ENCODE data around the gene ASPDH.

Gene ASPDH

DNA sequence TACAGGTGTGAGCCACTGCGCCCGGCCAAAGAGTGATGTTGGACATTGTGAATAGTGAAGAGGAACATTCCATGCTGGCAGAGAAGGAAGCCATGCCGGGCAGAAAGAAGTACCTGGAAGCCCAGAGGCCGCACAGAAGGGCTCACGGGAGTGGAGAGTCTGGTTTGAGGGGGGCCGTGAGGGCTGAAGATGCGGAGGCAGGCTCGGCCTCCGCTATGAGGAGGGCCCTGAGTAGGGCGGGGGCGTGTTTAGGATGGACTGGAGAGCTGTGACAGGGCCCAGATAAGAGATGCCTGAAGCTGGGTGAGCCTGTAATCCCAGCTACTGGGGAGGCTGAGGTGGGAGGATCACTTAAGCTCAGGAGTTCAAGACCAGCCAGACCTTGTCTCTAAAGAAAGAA is 4.3 kb downstream of the ASPDH start:
- no peak for DNase-seq (ENCODE audit: extremely low spot score)
- TF ChIP-seq, protein P1, sequence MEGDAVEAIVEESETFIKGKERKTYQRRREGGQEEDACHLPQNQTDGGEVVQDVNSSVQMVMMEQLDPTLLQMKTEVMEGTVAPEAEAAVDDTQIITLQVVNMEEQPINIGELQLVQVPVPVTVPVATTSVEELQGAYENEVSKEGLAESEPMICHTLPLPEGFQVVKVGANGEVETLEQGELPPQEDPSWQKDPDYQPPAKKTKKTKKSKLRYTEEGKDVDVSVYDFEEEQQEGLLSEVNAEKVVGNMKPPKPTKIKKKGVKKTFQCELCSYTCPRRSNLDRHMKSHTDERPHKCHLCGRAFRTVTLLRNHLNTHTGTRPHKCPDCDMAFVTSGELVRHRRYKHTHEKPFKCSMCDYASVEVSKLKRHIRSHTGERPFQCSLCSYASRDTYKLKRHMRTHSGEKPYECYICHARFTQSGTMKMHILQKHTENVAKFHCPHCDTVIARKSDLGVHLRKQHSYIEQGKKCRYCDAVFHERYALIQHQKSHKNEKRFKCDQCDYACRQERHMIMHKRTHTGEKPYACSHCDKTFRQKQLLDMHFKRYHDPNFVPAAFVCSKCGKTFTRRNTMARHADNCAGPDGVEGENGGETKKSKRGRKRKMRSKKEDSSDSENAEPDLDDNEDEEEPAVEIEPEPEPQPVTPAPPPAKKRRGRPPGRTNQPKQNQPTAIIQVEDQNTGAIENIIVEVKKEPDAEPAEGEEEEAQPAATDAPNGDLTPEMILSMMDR (IDR thresholded peaks at IDR 0.05; ENCODE audit: control extremely low read depth, extremely low read depth, low read depth, missing control alignments), result no peak
- ChIA-PET POLR2A (no interaction called here), CTCF (interaction anchor here (1.2 kb wide), 1 partner anchor 152 kb away, joined by 5 read pairs; no protein-coding TSS in a partner anchor)

GRCh38 chr19:50508843-50509190 is 4.9 kb downstream of the ASPDH start:
- ChIA-PET CTCF (interaction anchor here (0.6 kb wide), 1 partner anchor 140 kb away, joined by 3 read pairs; no protein-coding TSS in a partner anchor), POLR2A (no interaction called here)
- no peak for DNase-seq (ENCODE audit: extremely low spot score)
- TF ChIP-seq, protein P1 (IDR thresholded peaks at IDR 0.05; ENCODE audit: control extremely low read depth, extremely low read depth, low read depth, missing control alignments), result no peak

DNA sequence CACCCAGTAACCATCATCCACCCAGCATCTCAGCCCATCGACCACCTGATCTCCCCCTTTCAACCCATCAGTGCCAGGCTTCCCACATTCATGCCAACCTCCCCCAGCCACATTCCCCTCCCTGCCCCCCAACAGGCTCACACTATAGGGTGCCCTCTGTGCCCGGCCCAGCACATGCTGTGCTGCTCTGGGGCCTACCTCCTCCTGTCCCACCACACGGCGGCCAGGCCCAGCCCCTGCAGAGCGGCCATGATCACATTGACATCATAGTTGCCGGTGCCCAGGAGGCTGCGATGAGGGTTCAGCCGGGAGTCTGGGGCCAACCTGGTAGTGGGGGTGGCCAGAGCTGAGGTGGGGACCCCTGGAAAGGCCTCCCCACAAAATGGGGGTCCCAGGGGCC is 6.3 kb downstream of the ASPDH start:
- CTCF ChIA-PET, result no interaction called here
- DNase-seq (ENCODE audit: extremely low spot score), result no peak
- TF ChIP-seq, protein P1 (IDR thresholded peaks at IDR 0.05; ENCODE audit: control extremely low read depth, extremely low read depth, low read depth, missing control alignments), result no peak
- POLR2A ChIA-PET, result no interaction called here

DNA sequence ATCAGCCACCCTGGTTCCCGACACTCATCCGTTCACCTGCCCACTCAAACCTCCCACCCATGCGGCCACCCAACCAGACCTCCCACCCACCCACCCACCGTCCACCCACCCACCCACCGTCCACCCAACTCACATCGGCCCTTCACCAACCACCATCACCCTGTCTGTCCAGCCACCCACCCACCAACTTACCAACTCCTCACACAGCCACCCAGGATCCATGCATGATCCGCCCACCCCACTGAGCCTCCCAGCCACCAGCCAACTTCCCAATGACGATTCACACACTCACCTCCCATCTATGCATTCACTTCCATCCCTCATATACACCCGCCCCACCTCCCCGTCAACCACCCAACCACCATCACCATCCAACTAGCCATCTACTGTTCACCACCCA is 7.0 kb downstream of the ASPDH start:
- POLR2A ChIA-PET, result no interaction called here
- CTCF ChIA-PET, result no interaction called here
- DNase-seq (ENCODE audit: extremely low spot score), result no peak
- TF ChIP-seq, protein P1 (IDR thresholded peaks at IDR 0.05; ENCODE audit: control extremely low read depth, extremely low read depth, low read depth, missing control alignments), result no peak

DNA sequence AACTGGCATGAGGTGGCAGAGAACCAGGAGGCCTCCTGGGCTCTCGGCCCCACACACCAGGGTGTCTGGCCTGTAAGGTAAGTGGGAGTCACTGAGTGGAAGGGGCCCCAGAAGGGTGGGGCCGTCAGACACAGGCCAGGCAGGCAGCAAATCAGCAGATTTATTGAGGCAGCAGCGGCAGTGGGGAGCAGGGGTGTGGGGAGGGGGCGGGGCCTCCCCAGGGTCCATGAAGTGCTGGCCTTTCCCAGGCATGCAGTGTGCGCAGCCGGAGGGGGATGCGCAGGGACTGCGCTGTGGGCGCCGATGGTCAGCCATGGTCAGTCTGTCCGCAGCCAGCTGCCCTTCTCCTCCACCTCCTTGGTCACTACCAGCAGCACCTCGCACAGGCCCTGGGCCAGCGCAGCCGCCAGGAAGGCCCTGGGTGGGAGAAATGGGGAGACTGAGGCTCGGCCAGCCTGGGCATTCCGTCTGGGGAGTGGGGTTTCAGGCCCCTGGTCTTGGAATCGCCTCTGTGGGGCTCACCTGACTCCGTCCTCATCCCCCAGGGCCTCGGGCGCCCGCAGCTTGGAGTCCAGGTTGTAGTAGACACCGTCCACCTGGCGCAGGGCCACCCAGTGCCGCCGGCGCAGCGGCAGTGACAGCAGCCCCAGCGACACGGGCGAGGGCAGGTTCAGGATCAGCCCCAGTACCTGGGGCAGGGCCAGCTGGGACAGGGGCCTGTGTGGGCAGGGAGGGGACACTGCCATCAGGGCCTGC is 7.7 kb downstream of the ASPDH start:
- ChIA-PET POLR2A (no interaction called here), CTCF (no interaction called here)
- TF ChIP-seq, protein P1 (IDR thresholded peaks at IDR 0.05; ENCODE audit: control extremely low read depth, extremely low read depth, low read depth, missing control alignments), result no peak
- DNase-seq (ENCODE audit: extremely low spot score), result no peak

DNA sequence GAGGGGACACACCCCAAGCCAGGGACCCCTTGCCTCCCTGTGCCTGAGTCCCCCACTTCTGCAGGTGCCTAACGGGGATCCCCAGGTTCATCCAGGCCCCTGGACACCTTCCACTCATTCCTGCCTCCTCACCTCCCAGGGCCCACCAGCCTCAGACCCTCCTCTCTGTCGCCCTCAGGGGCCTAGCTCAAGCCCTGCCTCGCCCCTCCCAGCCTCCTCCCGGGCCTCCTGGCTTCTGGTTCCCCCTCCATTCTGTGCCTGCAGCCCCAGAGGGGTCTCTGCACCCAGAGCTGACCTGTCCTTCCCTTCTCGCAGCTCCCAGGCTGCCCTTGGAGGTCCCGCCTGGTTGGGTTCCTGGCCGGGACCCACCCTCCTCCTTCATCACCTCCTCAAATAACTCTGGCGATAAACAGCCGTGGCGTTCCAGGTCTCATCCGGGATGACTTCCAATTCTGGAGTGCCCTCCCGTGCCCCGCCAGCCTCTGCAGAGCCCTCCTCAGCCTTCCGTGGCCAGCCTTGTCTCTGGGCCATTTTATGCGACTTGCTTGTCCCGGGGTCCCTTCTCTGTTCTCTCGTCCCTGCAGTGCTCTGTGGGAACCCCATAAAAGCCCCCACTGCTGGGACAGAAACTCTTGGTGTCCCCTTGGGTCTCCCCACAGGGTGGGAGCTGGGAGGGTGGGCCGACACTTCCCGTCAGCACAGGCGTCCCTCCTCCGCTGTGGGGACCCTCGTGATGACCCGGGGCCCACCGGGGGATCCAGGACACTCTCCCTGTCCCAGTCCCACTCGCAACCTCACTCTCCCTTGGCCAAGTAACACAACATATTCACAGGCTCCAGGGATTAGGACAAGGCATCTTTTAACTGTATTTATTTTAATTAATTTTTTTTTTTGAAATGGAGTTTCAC is 11.9 kb downstream of the ASPDH start:
- TF ChIP-seq, protein P1 (IDR thresholded peaks at IDR 0.05; ENCODE audit: control extremely low read depth, extremely low read depth, low read depth, missing control alignments), result no peak
- no peak for DNase-seq (ENCODE audit: extremely low spot score)
- CTCF ChIA-PET, result interaction anchor here (1.7 kb wide), 1 partner anchor 55 kb away, joined by 5 read pairs; no protein-coding TSS in a partner anchor
- POLR2A ChIA-PET, result no interaction called here

Measured in GM10248 (cell line).